ENCODE measurements around the gene ORAI1. TPM values are rescaled to one million over a fixed set of nuclear protein-coding genes. Genes with fewer than 3 reads are reported as not detected.
"Not testable (repeated sequence)": the region's sequence is repeated elsewhere in the genome, so short reads cannot be mapped to it uniquely, and the experiment has no call there.

The ORAI1 gene
- 22.3 and 27.4 TPM in 2 replicates for total RNA-seq (2014; rRNA removed; shearing (Covaris generic))

DNA sequence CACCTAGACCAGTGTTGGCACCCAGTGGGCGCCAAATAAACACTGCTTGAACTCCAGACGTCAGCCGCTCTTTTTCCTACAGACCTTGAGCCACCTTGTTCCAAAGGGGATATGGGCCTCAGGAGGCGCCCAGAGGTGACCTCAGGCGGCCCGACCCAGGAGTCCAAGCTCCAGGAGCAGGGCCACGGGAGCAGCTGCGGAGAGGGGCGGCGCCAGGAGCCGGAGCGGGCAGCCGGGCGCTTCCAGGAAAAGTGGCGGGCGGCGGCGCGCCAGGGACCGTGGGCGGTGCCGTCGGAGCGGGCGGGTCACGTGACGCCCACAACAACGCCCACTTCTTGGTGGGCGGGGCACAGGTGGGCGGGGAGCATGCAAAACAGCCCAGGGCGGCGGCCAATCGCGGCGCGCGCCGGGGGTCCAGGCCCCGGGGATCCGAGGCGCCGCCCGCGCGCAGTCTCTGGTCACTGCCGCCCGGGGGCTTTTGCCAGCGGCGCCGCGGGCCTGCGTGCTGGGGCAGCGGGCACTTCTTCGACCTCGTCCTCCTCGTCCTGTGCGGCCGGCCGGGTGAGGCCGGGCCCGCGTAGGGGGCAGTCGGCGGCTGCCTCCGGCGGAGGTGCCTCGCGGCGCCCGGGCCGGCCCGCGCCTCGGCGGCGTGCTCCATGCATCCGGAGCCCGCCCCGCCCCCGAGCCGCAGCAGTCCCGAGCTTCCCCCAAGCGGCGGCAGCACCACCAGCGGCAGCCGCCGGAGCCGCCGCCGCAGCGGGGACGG lies at the start of gene ORAI1:
Gene ORAI1 (plus strand): TSS at position 444 of the 766 bp plus-strand sequence.
- DNase-seq (ENCODE audit: low spot score): peak; percentile 82
- in situ Hi-C loops (cut with HindIII; ENCODE audit: low sequenced_read_pairs): no loop called here

DNA sequence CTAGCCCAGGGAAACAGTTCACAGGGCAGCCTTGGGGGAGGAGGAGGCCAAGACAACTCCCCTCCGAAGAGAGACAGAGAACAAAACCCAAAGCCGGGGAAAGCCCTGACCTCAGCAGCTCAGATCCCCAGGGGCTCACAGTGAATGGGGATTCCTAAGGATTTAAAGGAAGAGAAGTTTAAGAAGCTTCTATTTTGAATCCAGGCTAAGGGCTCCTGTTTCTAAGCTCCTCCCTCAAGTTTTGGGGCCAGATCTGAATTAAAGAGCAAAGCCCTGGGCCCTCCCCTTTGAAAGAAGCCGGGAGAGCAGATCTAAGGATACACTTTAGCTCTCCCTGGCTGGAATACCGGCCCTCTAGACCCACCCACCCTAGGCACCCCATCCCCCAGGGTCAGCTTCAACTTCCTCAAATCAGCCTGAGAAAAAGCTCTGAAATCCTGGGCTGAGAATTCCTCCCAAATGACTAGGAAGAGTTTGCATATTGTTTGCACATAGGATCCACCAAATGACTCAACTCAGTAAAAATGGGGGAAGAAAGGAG lies 49.4 kb upstream of the ORAI1 start:
- in situ Hi-C loops (cut with HindIII; ENCODE audit: low sequenced_read_pairs): no loop called here
- DNase-seq (ENCODE audit: low spot score): peak; percentile 58

DNA sequence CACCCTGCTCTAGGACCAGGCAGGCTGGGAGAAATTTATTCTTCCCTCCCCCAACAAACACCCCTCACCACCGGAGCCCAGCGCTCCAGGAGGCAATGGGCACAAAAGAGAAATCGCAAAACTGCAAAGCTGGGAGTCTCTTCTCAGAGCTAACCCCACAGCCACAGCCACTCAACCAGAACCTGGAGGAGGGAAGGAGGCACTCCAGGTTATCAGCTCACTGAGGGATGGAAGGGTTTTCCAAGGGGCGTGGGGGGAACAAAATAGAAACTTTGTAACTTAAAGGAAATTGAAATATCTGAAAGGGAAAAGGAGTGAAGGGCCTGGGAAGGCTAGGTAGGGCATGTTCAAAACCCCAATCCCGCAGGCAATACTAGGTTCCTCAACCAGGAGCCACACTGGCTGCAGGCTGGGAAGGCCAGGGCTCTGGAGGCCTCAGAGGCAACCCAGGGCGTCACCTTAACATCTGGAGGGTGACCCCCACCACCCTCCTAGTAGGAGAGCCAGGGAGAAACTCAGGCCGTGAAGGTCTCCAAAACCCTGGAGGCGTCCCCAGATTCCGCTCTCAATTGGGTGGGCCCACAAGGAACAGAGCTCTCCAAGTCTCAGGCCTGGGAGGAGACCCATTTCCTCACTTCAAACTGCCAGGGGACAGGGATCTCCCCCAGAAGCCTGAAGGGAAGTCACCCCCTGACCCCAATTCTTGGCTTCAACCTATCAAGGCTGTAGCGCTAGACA lies 48.7 kb upstream of the ORAI1 start:
- in situ Hi-C loops (cut with HindIII; ENCODE audit: low sequenced_read_pairs): no loop called here
- DNase-seq (ENCODE audit: low spot score): peak; percentile 35

DNA sequence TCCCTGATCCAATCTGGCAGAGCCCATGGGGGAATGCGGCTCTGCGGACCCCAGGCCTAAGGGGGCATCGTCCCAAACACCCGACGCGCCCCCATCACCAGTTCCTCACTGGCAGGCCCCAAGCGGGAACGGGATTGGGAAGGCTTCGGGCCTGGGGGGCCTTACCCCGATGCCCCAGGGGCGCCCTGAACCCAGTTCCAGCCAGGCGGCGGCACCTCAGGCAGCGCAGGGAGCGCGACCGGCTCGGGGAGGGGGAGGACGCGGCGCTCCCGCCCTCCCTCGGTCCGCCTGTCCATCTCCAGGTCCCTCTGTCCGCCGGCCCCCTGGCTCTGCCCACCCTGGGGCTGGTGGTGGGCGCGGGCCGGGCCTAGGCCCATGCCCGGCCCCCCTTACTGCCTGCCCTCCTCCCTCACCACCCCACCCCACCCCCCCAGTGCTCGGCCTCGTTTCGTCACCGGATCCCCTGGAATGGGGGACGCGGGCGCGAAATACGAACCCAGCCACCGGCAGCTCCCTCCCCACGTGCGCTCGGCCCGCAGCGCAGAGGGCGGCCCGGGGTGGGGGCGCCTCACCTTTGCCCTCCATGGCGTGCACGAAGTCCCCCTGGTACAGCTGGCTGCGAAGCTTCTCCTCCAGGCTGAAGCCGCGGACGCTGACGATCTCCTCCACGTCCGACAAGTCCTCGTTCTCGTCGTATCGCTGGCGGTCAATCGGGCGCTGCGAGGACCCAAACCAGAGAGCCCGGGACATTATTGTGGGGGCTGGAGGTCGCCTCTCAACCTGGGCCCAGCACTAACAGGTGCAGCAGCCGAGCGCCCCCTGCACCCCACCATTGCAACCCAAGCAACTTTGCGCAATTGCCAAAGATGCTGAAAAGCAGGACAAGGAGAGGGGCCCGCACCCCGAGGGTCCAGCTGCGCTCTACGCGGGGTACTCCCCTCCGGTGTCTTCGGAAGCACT lies 47.8 kb upstream of the ORAI1 start:
- DNase-seq (ENCODE audit: low spot score): peak; percentile 58
- in situ Hi-C loops (cut with HindIII; ENCODE audit: low sequenced_read_pairs): no loop called here

DNA sequence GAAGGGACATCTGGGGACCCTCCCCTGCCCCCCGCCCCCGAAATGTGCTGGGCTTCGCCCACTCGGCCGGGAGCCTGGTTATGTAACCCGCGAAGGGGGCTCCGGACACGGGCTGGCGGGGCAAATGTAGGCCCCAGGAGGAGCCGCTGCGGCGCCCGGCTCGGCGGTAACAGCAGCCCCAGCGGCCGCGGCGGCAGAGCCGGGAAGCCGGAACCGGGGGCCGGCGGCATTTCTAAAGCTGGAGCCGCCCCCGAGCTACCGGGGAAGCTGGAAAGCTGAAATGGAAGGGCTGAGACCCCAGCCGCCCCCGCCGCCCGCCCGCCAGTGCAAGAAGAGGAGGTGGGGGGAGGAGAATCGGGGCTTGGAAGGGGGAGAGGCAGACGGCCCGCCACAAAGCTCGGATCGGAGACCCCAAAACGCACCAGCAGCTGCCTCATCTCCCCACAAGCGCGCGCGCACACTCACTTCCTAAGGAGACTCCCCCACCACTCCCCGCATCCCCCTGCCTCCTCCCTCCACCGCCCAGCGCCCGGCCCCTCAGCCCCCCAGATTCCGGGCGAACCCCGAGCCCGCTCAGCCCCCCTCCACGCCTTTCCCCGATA lies 47.0 kb upstream of the ORAI1 start:
- in situ Hi-C loops (cut with HindIII; ENCODE audit: low sequenced_read_pairs): no loop called here
- DNase-seq (ENCODE audit: low spot score): peak; percentile 31

DNA sequence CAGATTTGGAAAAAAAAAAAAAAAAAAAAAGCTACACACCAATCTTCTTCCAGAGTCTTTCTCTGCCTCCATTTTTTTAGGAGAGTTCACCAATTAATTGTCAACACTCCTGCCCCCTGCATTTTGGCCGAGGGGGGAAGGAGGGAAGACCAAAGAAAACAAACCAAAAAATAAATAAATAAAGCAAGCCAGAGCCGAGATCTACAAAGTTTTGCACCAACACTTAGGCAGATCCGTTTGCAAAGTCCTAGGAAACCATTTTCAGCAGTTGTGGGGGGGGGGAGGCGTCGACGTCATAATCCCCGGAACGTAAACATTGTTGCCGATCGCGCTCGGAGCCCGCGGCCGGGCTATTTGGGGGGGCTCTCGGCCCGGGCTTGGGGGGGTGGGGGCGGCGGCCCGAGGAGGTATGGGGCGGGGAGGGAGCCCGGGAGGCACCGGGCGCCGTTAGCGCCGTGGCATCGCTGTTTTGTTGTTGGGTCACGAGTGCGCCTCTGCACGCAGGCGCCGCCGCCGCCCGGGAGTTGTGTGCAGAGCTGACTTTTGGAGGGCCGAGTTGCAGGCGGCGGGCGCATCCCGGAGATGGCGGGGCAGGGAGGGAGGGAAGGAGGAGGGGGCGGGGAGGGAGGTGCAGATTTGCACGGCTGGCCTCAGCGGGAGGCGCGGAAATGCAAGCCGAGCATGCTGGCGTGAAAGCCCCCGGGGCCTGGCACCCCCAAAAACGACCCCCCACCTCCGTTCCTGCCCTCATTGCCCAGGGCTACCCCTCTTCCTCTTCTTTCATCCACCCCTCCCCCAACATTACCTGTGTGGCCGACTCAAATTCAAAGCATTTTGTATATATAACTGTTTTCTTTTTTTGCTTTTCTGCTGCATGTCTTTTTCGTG lies 46.1 kb upstream of the ORAI1 start:
- in situ Hi-C loops (cut with HindIII; ENCODE audit: low sequenced_read_pairs): no loop called here
- peak; percentile 72 for DNase-seq (ENCODE audit: low spot score)

DNA sequence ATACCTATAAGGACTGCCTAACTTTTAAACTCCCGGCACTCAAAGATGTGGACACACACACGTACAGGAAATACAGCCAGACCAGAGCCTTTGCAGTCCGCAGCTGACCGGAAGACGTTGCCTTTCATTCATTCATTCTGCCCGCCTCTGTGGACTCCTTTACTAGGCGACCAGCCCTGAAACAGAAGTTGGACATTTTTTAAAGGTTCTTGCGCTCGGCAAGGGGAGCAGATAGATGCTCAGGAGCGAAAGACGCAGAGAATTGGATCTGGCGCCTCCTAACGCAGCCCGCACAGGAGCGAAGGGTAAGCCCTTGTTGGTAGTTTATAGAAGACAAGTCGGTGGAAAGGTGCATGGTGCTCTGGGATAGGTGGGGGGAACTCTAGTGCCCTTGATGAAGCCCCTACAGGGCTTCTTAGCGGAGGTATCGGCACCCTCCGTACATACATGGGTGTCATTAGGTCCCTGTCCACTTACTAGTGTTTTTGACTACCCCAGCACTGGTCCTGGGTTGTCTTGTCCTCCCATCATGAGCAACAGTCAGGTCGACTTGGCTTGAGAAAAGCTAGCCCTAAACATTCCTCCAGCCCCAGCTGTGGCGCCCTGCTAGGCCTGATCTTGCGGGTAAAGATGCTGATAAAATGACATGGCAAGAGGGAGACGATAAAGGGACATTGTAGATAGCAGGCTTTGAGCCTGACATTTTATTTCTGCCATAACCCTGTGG lies 45.2 kb upstream of the ORAI1 start, which contains the start of gene KDM2B:
Gene KDM2B (minus strand): TSS at position 65 of the 727 bp plus-strand sequence. CDS start 112 bp downstream, outside the sequence.
- in situ Hi-C loops (cut with HindIII; ENCODE audit: low sequenced_read_pairs): no loop called here
- DNase-seq (ENCODE audit: low spot score): peak; percentile 79

DNA sequence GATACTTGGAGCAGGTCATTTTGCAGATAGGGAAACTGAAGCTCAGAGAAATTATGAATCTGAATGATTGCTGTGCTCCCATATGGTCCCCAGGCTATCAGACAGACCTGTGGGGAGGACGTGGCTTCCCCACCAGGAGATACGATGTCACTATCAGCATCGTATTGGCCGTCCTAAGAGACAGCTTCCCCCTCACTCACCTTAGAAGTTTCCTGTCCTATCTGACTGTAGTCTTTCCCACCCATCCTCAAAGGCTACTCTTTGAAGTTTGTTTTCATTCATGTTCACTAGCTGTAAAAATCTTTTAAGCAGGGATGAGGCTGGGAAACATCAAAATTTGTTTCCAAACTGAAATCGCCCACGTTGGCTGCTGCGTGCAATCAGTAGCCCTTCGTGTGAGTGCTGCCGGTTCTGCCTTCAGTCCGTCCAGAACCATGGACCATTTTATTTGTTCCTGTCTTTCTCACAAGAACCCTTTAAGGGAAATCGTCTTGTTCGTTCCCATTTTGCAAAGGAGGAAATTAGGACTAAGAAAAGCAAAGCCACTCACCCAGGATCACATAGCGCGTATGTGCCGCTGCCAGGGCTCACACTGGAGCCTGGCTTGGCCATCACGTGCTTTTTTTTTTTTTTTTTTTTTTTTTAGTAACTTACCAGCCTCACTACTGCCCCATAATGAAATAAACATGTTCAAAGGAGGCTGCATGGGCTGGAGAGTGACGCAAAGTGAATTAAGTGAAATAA lies 44.5 kb upstream of the ORAI1 start:
- in situ Hi-C loops (cut with HindIII; ENCODE audit: low sequenced_read_pairs): no loop called here
- DNase-seq (ENCODE audit: low spot score): peak; percentile 80

DNA sequence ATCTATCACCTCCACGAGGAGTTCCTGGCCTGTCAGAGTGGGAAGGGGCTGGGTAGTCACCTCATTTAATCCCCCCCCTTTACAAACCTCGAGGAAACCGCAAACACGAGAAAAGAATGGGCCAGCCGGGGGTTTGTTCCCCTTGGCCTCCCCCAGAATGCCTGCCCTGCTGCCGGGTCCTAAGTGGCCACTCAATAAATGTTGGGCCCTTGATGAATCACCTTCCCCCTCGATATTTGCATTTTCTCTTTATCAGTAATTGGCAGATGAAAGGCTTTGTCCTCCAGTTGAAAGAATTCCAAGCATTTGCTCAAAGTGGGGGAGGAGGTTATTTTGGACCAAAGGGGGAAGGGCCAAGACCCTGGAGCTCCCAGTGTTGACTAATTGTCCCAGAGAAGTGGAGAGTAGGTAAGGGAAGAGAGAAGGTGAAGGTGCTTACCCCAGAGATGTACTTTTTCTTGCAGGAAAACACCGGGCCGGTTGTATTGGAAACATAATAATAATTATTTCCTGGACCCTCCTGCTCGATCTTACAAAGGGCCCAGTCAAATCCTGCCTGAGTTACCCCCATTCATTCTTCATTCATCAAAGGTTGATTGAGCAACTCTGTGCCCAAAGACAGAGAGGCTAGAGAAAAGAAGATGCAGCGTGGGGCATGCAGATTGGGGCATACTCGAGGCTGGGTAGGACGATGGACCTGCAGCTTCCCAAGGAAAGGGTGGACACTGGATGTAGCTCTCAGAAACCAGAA lies 43.6 kb upstream of the ORAI1 start:
- peak; percentile 48 for DNase-seq (ENCODE audit: low spot score)
- in situ Hi-C loops (cut with HindIII; ENCODE audit: low sequenced_read_pairs): no loop called here

DNA sequence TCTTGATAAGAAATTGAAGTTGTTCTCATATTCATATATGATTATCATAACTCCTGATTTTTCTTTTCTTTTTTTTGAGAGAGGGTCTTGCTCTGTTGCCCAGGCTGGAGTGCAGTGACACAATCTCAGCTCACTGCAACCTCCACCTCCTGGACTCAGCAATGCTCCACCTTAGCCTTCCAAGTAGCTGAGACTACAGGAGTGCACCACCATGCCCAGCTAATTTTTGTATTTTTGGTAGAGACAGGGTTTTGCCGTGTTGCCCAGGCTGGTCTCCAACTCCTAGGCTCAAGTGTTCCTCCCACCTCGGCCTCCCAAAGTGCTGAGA lies 43.0 kb upstream of the ORAI1 start:
- DNase-seq (ENCODE audit: low spot score); in situ Hi-C loops (cut with HindIII; ENCODE audit: low sequenced_read_pairs): not testable (repeated sequence)

DNA sequence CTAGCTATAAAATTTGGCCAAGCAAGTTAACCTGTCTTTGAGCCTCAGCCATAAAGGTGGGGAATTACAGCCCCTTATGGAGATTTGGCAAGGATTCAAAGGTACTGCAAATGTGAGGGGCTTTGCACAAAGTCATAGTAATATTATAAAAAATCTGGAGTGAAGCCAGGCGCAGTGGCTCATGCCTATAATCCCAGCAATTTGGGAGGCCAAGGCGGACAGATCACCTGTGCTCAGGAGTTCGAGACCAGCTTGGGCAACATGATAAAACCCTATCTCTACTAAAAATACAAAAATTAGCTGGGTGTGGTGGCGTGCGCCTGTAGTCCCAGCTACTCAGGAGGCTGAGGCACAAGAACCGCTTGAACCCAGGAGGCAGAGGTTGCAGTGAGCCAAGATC lies 41.4 kb upstream of the ORAI1 start:
- DNase-seq (ENCODE audit: low spot score); in situ Hi-C loops (cut with HindIII; ENCODE audit: low sequenced_read_pairs): not testable (repeated sequence)

DNA sequence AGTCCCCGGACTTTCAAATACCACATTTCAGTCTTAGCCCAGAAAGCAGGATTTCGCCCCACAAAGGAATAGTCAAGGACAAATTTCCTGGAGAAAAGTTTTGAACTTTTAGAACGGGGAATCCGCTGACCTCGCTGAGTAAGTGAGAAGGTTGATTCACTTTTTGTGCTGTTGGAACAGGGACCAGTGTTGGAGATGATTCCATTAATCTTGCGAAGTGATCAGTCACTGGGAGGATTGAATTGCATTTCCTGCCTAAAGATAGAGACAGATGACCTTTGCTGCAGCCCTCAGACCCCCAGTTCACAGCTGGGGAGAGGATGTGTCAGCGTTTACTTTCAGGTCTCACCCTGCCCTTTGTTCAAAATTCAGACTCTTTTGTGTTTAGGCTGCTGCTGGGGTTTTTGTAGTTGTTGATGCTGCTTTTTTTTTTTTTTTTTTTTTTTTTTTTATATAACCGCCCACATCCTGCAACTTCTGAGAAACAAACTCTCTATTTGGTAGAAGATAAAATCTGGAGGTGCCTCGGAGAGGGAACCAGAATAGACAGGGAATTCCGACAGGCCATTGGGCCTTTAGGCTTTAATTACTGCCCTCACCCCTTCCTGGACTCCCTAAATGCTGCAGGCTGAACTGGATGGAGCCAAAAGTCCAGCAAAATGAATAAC lies 35.7 kb upstream of the ORAI1 start:
- in situ Hi-C loops (cut with HindIII; ENCODE audit: low sequenced_read_pairs): no loop called here
- DNase-seq (ENCODE audit: low spot score): no peak

DNA sequence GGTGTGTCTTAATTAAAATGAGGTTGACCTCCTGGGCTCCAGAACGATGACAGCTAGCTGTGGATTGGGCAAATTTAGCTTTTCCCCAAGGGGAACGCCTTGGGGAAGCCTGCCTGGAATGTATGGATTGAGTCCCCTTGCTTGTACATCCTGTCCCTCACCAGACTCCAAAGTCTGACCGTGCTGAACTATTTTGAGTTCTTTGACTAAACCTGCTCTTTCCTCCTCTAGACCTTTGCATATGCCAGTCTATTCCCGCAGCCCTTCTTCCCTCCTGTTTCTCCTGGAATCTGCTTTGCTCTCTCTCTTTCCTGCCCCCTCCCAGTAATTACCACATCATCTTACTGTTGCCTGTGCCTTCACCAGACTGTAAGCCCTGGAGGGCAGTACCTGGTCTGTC lies 34.0 kb upstream of the ORAI1 start:
- in situ Hi-C loops (cut with HindIII; ENCODE audit: low sequenced_read_pairs): no loop called here
- DNase-seq (ENCODE audit: low spot score): no peak

DNA sequence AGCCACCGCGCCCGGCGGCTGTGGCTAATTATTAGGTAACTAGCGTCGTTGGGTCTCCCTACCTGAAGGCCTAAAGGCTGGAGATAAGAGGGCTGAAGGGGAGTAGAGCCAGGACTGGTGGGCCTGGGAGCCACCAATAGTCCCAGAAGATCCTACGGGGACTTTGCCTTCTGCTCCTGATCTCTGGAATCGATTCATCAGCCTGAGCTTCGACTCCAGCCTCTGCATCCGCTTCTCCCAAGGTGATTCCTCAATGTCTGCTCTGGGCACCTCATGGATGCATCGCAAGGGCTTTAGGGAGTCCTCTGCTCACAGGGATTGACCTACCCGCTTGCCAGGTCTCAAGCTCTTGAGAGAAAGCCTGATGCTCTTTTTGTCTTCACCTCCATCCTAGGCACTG lies 30.8 kb upstream of the ORAI1 start:
- DNase-seq (ENCODE audit: low spot score): no peak

DNA sequence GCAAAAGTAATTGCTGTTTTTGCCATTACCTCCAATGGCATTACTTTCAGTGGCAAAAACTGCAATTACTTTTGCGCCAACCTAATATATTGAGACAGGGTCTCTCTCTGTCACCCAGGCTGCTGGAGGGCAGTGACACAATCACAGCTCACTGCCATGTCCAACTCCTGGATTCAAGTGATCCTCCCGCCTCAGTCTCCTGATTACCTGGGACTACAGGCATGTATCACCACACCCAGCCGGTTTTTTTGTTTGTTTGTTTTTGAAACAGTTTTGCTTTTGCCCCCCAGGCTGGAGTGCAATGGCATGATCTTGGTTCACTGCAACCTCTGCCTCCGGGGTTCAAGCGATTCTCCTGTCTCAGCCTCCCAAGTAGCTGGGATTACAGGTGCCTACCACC lies 29.8 kb upstream of the ORAI1 start:
- in situ Hi-C loops (cut with HindIII; ENCODE audit: low sequenced_read_pairs): no loop called here
- no peak for DNase-seq (ENCODE audit: low spot score)

More for the DNA sequence above, 30.8 kb upstream of the ORAI1 start:
- in situ Hi-C loops (cut with HindIII; ENCODE audit: low sequenced_read_pairs): no loop called here
